ENCODE data around the gene TMEM17. TPM values are rescaled to one million over a fixed set of nuclear protein-coding genes. Genes with fewer than 3 reads are reported as not detected.
"Not testable (repeated sequence)": the region's sequence is repeated elsewhere in the genome, so short reads cannot be mapped to it uniquely, and the experiment has no call there.

Gene TMEM17
- total RNA-seq, 1 experiment from 2014 or later = 3.2 TPM

- ATAC-seq (no peak), DNase-seq (ENCODE audit: low read depth, low spot score) (no peak)
- no peaks in the 10 kb centered on the region for H3K9me2 ChIP-seq (ENCODE audit: insufficient read depth)
- H3K27me3 ChIP-seq (ENCODE audit: insufficient read depth, low read length) = no peaks in the 10 kb centered on the region
- ChIA-PET RAD21 (ENCODE audit: low non-redundant PET in 1 of 2, low total read pairs in 2 of 2, uncharacterized antibody in 2 of 2, unreplicated experiment in 2 of 2) (no interaction called here), CTCF (no interaction called here), POLR2A (no interaction called here)
- no peak overlapping the region for H3K4me2 ChIP-seq (ENCODE audit: low read length)
- no TSS peak for BruUV-seq (replicated peaks)
- H3K4me1 ChIP-seq (ENCODE audit: control insufficient read depth in 1 of 2, insufficient read depth in 2 of 2, low read length in 2 of 2) = peaks cover 0 to 3% of the 10 kb centered on the region in 2 experiments; a peak in 1 of 4 replicates
- intact Hi-C loops (cut with micrococcal nuclease) = no loop called here
- H3K27ac ChIP-seq (ENCODE audit: low read depth, low read length) = no peak overlapping the region
- no peaks in the 10 kb centered on the region for H3K9me3 ChIP-seq (ENCODE audit: control insufficient read depth in 1 of 2, insufficient read depth in 1 of 2, low read depth in 1 of 2, low read length in 2 of 2)
- no peaks in the 10 kb centered on the region for H3K79me2 ChIP-seq (ENCODE audit: insufficient read depth, low read length)
- no peak overlapping the region for H3K9ac ChIP-seq (ENCODE audit: low read length)
- no peaks in the 10 kb centered on the region for H4K20me1 ChIP-seq (ENCODE audit: insufficient read depth)
- no peak overlapping the region for H2AFZ ChIP-seq (ENCODE audit: low read depth, low read length, poor library complexity, severe bottlenecking)
- no peak for TF ChIP-seq POLR2AphosphoS5 (IDR thresholded peaks at IDR 0.05; ENCODE audit: low read depth, low read length)
- TF ChIP-seq EZH2phosphoT487 (IDR thresholded peaks at IDR 0.05; ENCODE audit: borderline replicate concordance) = no peak
- TF ChIP-seq ZBTB33 (IDR thresholded peaks at IDR 0.05; ENCODE audit: extremely low read depth, insufficient replicate concordance, low read length) = no peak
- TF ChIP-seq CEBPB (IDR thresholded peaks at IDR 0.05; ENCODE audit: low read depth) = no peak
- no peak for TF ChIP-seq SP1 (IDR thresholded peaks at IDR 0.05; ENCODE audit: low read depth)
- TF ChIP-seq RAD21 (IDR thresholded peaks at IDR 0.05; ENCODE audit: low read depth) = no peak
- no peak for TF ChIP-seq REST (IDR thresholded peaks at IDR 0.05; ENCODE audit: low read depth)
- TF ChIP-seq, protein P1, sequence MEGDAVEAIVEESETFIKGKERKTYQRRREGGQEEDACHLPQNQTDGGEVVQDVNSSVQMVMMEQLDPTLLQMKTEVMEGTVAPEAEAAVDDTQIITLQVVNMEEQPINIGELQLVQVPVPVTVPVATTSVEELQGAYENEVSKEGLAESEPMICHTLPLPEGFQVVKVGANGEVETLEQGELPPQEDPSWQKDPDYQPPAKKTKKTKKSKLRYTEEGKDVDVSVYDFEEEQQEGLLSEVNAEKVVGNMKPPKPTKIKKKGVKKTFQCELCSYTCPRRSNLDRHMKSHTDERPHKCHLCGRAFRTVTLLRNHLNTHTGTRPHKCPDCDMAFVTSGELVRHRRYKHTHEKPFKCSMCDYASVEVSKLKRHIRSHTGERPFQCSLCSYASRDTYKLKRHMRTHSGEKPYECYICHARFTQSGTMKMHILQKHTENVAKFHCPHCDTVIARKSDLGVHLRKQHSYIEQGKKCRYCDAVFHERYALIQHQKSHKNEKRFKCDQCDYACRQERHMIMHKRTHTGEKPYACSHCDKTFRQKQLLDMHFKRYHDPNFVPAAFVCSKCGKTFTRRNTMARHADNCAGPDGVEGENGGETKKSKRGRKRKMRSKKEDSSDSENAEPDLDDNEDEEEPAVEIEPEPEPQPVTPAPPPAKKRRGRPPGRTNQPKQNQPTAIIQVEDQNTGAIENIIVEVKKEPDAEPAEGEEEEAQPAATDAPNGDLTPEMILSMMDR (IDR thresholded peaks at IDR 0.05 in 2 of 3, conservative IDR thresholded peaks at IDR 0.05 in 1 of 3; ENCODE audit: borderline replicate concordance in 1 of 3, insufficient read depth in 1 of 3, low read depth in 2 of 3, low read length in 2 of 3) = no peak
- TF ChIP-seq ZFX (IDR thresholded peaks at IDR 0.05) = no peak
- TF ChIP-seq YY1 (IDR thresholded peaks at IDR 0.05; ENCODE audit: extremely low read depth, insufficient replicate concordance, low read depth, low read length) = no peak
- no peak overlapping the region for H3K4me3 ChIP-seq (replicated peaks in 1 of 2; ENCODE audit: low read depth in 1 of 2, low read length in 2 of 2)
- H3K36me3 ChIP-seq (ENCODE audit: control insufficient read depth in 1 of 2, insufficient read depth in 2 of 2, low read length in 2 of 2) = no peaks in the 10 kb centered on the region
Observed at GRCh38 chr2:62536873-62537547, 31.0 kb upstream of the TMEM17 start.

GRCh38 chr2:62535521-62535920, 29.5 kb upstream of the TMEM17 start:
- H2AFZ ChIP-seq (ENCODE audit: low read depth, low read length, poor library complexity, severe bottlenecking) = not testable (repeated sequence)

More at GRCh38 chr2:62535521-62535920, 29.5 kb upstream of the TMEM17 start:
- POLR2A ChIA-PET; H3K9me2 ChIP-seq (ENCODE audit: insufficient read depth); ATAC-seq; intact Hi-C loops (cut with micrococcal nuclease); DNase-seq (ENCODE audit: low read depth, low spot score); H3K27me3 ChIP-seq (ENCODE audit: insufficient read depth, low read length); H3K27ac ChIP-seq (ENCODE audit: low read depth, low read length); H3K36me3 ChIP-seq (ENCODE audit: control insufficient read depth in 1 of 2, insufficient read depth in 2 of 2, low read length in 2 of 2); H3K9ac ChIP-seq (ENCODE audit: low read length); RAD21 ChIA-PET (ENCODE audit: low non-redundant PET in 1 of 2, low total read pairs in 2 of 2, uncharacterized antibody in 2 of 2, unreplicated experiment in 2 of 2); H3K4me2 ChIP-seq (ENCODE audit: low read length); H3K9me3 ChIP-seq (ENCODE audit: control insufficient read depth in 1 of 2, insufficient read depth in 1 of 2, low read depth in 1 of 2, low read length in 2 of 2); H3K4me1 ChIP-seq (ENCODE audit: control insufficient read depth in 1 of 2, insufficient read depth in 2 of 2, low read length in 2 of 2); CTCF ChIA-PET; H4K20me1 ChIP-seq (ENCODE audit: insufficient read depth); H3K79me2 ChIP-seq (ENCODE audit: insufficient read depth, low read length); H3K4me3 ChIP-seq (replicated peaks in 1 of 2; ENCODE audit: low read depth in 1 of 2, low read length in 2 of 2); BruUV-seq (replicated peaks): not testable (repeated sequence)
